ENCODE measurements around the gene RELCH. TPM values are rescaled to one million over a fixed set of nuclear protein-coding genes. Genes with fewer than 3 reads are reported as not detected.

RELCH gene
- total and polyA plus RNA-seq, 2 of the 13 experiments (the other 11 are each of a cell fraction or from before 2014, with no cell fraction given) = 5.6 to 31.7 TPM

DNA sequence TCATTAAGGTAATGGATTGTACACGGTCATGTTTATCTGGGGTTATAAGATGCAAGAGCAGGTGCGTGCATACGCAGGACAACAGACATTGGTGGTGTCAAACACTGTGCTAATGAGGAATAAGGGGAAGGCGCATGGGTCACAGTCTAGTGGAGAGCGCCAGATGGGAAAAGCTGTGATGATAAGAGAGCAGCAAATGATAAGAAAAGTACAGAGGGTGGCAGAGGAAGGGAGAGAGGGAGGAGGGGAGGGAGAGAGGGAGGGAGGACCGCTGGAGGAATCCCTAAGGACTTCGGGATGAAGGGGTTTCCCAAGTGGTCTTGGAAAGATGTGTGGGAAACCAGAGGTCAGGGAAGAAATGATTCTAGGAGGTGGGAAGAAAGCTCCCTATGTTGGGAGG lies 140.9 kb downstream of the RELCH start:
- no peak overlapping the region for H3K27ac ChIP-seq (ENCODE audit: extremely low read length, insufficient read depth, low read length)
- no TSS peak for BruUV-seq (replicated peaks)
- H3K9ac ChIP-seq (ENCODE audit: insufficient read depth, low read depth, low read length) = no peak overlapping the region
- no peak overlapping the region for H3K4me3 ChIP-seq (replicated peaks in 1 of 3; ENCODE audit: insufficient read depth in 1 of 3, low read depth in 2 of 3, low read length in 3 of 3)
- H3K79me2 ChIP-seq (ENCODE audit: insufficient read depth, low read length) = peaks cover 16% of the 10 kb centered on the region
- H3K4me1 ChIP-seq (ENCODE audit: insufficient read depth, low read length) = peaks cover 59% of the 10 kb centered on the region
- TF ChIP-seq CC2D1A (CRISPR knock-in tag; IDR thresholded peaks at IDR 0.05) (no peak), ZNF263 (CRISPR knock-in tag; IDR thresholded peaks at IDR 0.05) (peak; percentile 27; the same call in 1 of the 2 replicates), KLF12 (CRISPR knock-in tag; IDR thresholded peaks at IDR 0.05; ENCODE audit: borderline replicate concordance) (no peak), MNT (IDR thresholded peaks at IDR 0.05) (no peak)
- no peak overlapping the region for H3K4me2 ChIP-seq (ENCODE audit: low read depth, low read length)
- H3K36me3 ChIP-seq (replicated peaks in 1 of 2; ENCODE audit: control insufficient read depth in 1 of 2, insufficient read depth in 2 of 2, low read length in 2 of 2) = no peaks in the 10 kb centered on the region
- no peak for ATAC-seq
- ChIA-PET CTCF (ENCODE audit: low intra/inter-chr PET ratio, low total read pairs) (no interaction called here), POLR2A (no interaction called here)
- no peaks in the 10 kb centered on the region for H3K9me3 ChIP-seq (ENCODE audit: low read length)
- in situ Hi-C loops (cut with HindIII; ENCODE audit: extremely low pct_ligation_motif_present, low pct_unique_long_range_greater_than_20kb) (loop anchor here (10.0 kb wide), 1 partner anchor 67 kb away; no protein-coding TSS in a partner anchor), intact Hi-C loops (cut with micrococcal nuclease; ENCODE audit: unreplicated experiment) (no loop called here)
- no peak for FAIRE-seq
- H3K27me3 ChIP-seq (ENCODE audit: control insufficient read depth in 1 of 2, insufficient read depth in 2 of 2, low read length in 2 of 2) = peaks cover 0 to 7% of the 10 kb centered on the region in 2 experiments; a peak in 2 of 5 replicates
- DNase-seq (ENCODE audit: low spot score) = no peak
- no peaks in the 10 kb centered on the region for H4K20me1 ChIP-seq (ENCODE audit: insufficient read depth, low read length)
- WGBS (ENCODE audit: low lambda C conversion rate) = 94% methylated on average over 7 of the region's 7 CpGs
- H2AFZ ChIP-seq (ENCODE audit: low read length) = no peak overlapping the region

DNA sequence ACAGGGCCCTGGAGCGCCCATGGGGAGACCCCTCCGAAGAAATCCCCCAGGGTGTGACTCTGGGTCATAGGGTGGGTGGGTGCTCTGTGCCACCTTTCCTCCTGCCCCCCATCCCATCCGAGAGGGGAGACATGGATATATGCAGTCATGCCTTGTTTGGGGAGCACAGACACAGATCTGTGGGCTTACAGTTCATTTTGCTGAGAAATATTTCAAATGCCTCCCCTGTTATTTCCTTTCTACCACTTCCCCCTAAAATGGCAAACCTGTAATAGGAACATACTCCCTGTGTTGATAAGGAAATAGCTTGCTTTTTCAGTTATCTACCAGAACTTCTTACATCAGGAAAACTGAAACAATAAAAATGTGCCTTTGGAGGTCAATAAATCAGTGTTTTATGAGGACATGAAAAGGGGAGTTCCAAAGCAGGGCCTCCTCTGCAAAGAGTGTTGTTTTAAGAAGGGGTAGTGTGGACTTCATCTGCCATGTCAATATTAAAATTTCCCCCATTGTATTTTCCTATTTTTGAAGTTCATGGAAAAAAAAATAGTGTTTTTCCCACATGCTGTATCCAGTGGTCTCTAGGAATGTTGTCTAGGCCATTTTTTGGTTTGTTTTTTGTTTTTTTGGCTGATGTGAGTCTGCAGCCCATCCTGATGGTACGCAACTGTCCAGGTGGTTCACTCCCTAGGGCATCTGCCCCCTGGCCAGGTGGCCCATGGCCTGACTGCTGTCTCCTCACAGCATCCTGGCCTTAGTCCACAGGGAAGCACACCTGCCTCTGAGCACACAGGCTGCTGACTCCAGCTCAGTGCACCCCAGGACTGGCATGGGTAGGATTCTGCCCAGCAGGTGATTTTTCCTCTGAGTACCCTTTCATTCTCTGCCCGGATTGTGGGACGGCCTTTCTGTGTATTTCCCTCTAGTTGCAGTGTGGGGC lies 141.8 kb downstream of the RELCH start:
- intact Hi-C loops (cut with micrococcal nuclease; ENCODE audit: unreplicated experiment) = no loop called here
- peak overlapping the region; percentile 36 for H3K4me2 ChIP-seq (ENCODE audit: low read depth, low read length)
- TF ChIP-seq GABPA (IDR thresholded peaks at IDR 0.05; ENCODE audit: low read depth, low read length) (no peak), GABPA (CRISPR knock-in tag; IDR thresholded peaks at IDR 0.05; ENCODE audit: low read depth) (no peak), BRCA1 (CRISPR knock-in tag; IDR thresholded peaks at IDR 0.05) (no peak), ZNF547 (CRISPR knock-in tag; IDR thresholded peaks at IDR 0.05) (no peak), RBFOX2 (IDR thresholded peaks at IDR 0.05; ENCODE audit: low read depth, low read length) (no peak), SMARCC2 (IDR thresholded peaks at IDR 0.05) (no peak), GATAD1 (CRISPR knock-in tag; IDR thresholded peaks at IDR 0.05) (no peak), SPEN (CRISPR knock-in tag; IDR thresholded peaks at IDR 0.05; ENCODE audit: low read depth) (no peak), MZF1 (CRISPR knock-in tag; IDR thresholded peaks at IDR 0.05; ENCODE audit: borderline replicate concordance) (no peak)

More for the DNA sequence above, 141.8 kb downstream of the RELCH start:
- H3K27ac ChIP-seq (ENCODE audit: extremely low read length, insufficient read depth, low read length) = no peak overlapping the region
- 90% methylated on average over 6 of the region's 6 CpGs for WGBS (ENCODE audit: low lambda C conversion rate)
- H3K9me3 ChIP-seq (ENCODE audit: low read length) = no peaks in the 10 kb centered on the region
- no peak overlapping the region for H3K9ac ChIP-seq (ENCODE audit: insufficient read depth, low read depth, low read length)
- no TSS peak for BruUV-seq (replicated peaks)
- ChIA-PET CTCF (ENCODE audit: low intra/inter-chr PET ratio, low total read pairs) (no interaction called here), POLR2A (no interaction called here)
- FAIRE-seq (no peak), ATAC-seq (no peak), DNase-seq (ENCODE audit: low spot score) (no peak)
- no peak overlapping the region for H2AFZ ChIP-seq (ENCODE audit: low read length)
- H3K36me3 ChIP-seq (replicated peaks in 1 of 2; ENCODE audit: control insufficient read depth in 1 of 2, insufficient read depth in 2 of 2, low read length in 2 of 2) = no peaks in the 10 kb centered on the region
- H3K4me1 ChIP-seq (ENCODE audit: insufficient read depth, low read length) = peaks cover 51% of the 10 kb centered on the region
- no peaks in the 10 kb centered on the region for H4K20me1 ChIP-seq (ENCODE audit: insufficient read depth, low read length)
- H3K27me3 ChIP-seq (ENCODE audit: control insufficient read depth in 1 of 2, insufficient read depth in 2 of 2, low read length in 2 of 2) = peaks cover 0 to 7% of the 10 kb centered on the region in 2 experiments; a peak in 1 of 5 replicates
- in situ Hi-C loops (cut with HindIII; ENCODE audit: extremely low pct_ligation_motif_present, low pct_unique_long_range_greater_than_20kb) = loop anchor here (10.0 kb wide), 1 partner anchor 66 kb away; no protein-coding TSS in a partner anchor
- peaks cover 19% of the 10 kb centered on the region for H3K79me2 ChIP-seq (ENCODE audit: insufficient read depth, low read length)
- no peak overlapping the region for H3K4me3 ChIP-seq (replicated peaks in 1 of 3; ENCODE audit: insufficient read depth in 1 of 3, low read depth in 2 of 3, low read length in 3 of 3)
